GM12878 (cell line): ENCODE measurements around the gene LITAF. TPM values are rescaled to one million over a fixed set of nuclear protein-coding genes. Genes with fewer than 3 reads are reported as not detected.

Experiments
- ATAC-seq: fragments of 200-7000 bp; cut with Tn5 transposase; 3 replicates; pipeline ENCODE4 v1.9.1; 2020; ENCODE audit warnings: mild to moderate bottlenecking, moderate library complexity
- BruUV-seq: library from RNA; stranded (reverse); fragments of 400-500 nt; replicated peaks from 2 replicates; lab custom pipeline; 2021; lab: Mats Ljungman, UMichigan
- CTCF ChIA-PET: fragments of 300-600 bp; sonication (Branson Sonifier 250); formaldehyde crosslinking; extraction: SDS; loops from one replicate; lab custom pipeline; 2021; ENCODE audit warnings: inconsistent platforms; lab: Yijun Ruan, JAX
- POLR2A ChIA-PET: fragments of 350-600 bp; formaldehyde crosslinking; extraction: SDS; loops from one replicate; lab custom pipeline; 2021; ENCODE audit warnings: inconsistent platforms; lab: Charles Lee
- RAD21 ChIA-PET: fragments of 300-600 bp; sonication (Branson Sonifier 250); formaldehyde crosslinking; loops from one replicate; lab custom pipeline; 2023; ENCODE audit warnings: antibody characterized with exemption; ENCODE audit not compliant: unreplicated experiment; lab: Charles Lee
- SMC1A ChIA-PET: fragments of 300-600 bp; sonication (Branson Sonifier 250); formaldehyde crosslinking; loops from one replicate; lab custom pipeline; 2023; ENCODE audit not compliant: unreplicated experiment, uncharacterized antibody; lab: Charles Lee
- DNase-seq: peaks from one replicate; pipeline ENCODE4 v3.0.0-alpha.2; 2011; ENCODE audit warnings: low read depth, low spot score
- FAIRE-seq: peaks from 3 replicates; lab custom pipeline; 2011; peaks lifted over from hg19 to GRCh38; lab: Jason Lieb, UNC
- H2AFZ ChIP-seq: 2 replicates; pipeline ENCODE4 v1.6.0; 2011; ENCODE audit warnings: low read depth, low read length, control low read depth; ENCODE audit not compliant: control insufficient read depth
- H3K27ac ChIP-seq: 2 replicates; pipeline ENCODE4 v1.5.1; 2011; ENCODE audit warnings: control low read depth; ENCODE audit not compliant: control insufficient read depth, insufficient read depth
- H3K27me3 ChIP-seq, 2 experiments: replicated peaks in 1 of 2; 2 replicates each; pipeline versions ENCODE4 v1.6.0 to v1.6.1; 2011; ENCODE audit warnings: low read length in 1 of 2; ENCODE audit not compliant: control insufficient read depth in 2 of 2, insufficient read depth in 2 of 2
- H3K36me3 ChIP-seq, 2 experiments: 2 replicates each; pipeline ENCODE4 v1.5.1; 2011; ENCODE audit warnings: low read length in 1 of 2; ENCODE audit not compliant: control insufficient read depth in 2 of 2, insufficient read depth in 2 of 2
- H3K4me1 ChIP-seq: 2 replicates; pipeline ENCODE4 v1.6.1; 2011; ENCODE audit warnings: mild to moderate bottlenecking, low read length, moderate library complexity, mixed read lengths; ENCODE audit not compliant: control insufficient read depth, insufficient read depth
- H3K4me2 ChIP-seq: 2 replicates; pipeline ENCODE4 v1.6.0; 2011; ENCODE audit warnings: control low read depth; ENCODE audit not compliant: control insufficient read depth, insufficient read depth
- H3K4me3 ChIP-seq: fragments of 200-600 bp; sonication (generic); 2 replicates; pipeline ENCODE4 v1.5.1; 2016
- H3K79me2 ChIP-seq: 2 replicates; pipeline ENCODE4 v1.6.0; 2011; ENCODE audit warnings: low read length; ENCODE audit not compliant: control insufficient read depth, insufficient read depth
- H3K9ac ChIP-seq: 2 replicates; pipeline ENCODE4 v1.8.0; 2011; ENCODE audit warnings: low read length, control low read depth, mixed read lengths; ENCODE audit not compliant: control insufficient read depth, insufficient read depth
- H3K9me3 ChIP-seq: replicated peaks from 3 replicates; pipeline ENCODE4 v1.5.1; 2011; ENCODE audit warnings: mild to moderate bottlenecking, low read length; ENCODE audit not compliant: control insufficient read depth, insufficient read depth
- H4K20me1 ChIP-seq: 2 replicates; pipeline ENCODE4 v1.6.0; 2011; ENCODE audit not compliant: control insufficient read depth, insufficient read depth
- ATF7 ChIP-seq: fragments of 450-650 bp; IDR thresholded peaks from 2 replicates; pipeline ENCODE4 v1.6.1; 2016; ENCODE audit warnings: low read depth, mild to moderate bottlenecking
- CEBPB ChIP-seq, 2 experiments: fragments of 150-350 bp in 1 of 2; IDR thresholded peaks; 2 replicates each; pipeline ENCODE4 v1.6.1; 2012 to 2014; ENCODE audit warnings: low read depth in 2 of 2, low read length in 2 of 2, borderline replicate concordance in 1 of 2, inconsistent platforms in 1 of 2
- CHD1 ChIP-seq: IDR thresholded peaks from 2 replicates; pipeline ENCODE4 v1.6.1; 2012; ENCODE audit warnings: low read depth, low read length, improper control_type of control experiment
- EGR1 ChIP-seq, 2 experiments: IDR thresholded peaks; 1 replicate in 1 of 2; 2 replicates in 1 of 2; pipeline ENCODE4 v1.6.1; 2011 to 2012; ENCODE audit warnings: low read depth in 2 of 2, low read length in 2 of 2, borderline replicate concordance in 1 of 2, mild to moderate bottlenecking in 1 of 2, moderate library complexity in 1 of 2
- ESRRA ChIP-seq: IDR thresholded peaks from 2 replicates; pipeline ENCODE4 v1.6.1; 2012; ENCODE audit warnings: mild to moderate bottlenecking, low read length, improper control_type of control experiment
- MXI1 ChIP-seq: fragments of 150-350 bp; IDR thresholded peaks from 2 replicates; pipeline ENCODE4 v1.6.1; 2011; ENCODE audit warnings: low read depth, mild to moderate bottlenecking, inconsistent platforms, low read length, improper control_type of control experiment
- PML ChIP-seq: IDR thresholded peaks from 2 replicates; pipeline ENCODE4 v1.6.1; 2012; ENCODE audit warnings: low read length, inconsistent platforms
- POLR2A ChIP-seq: IDR thresholded peaks from 2 replicates; pipeline ENCODE4 v1.6.1; 2011; ENCODE audit warnings: low read depth, mild to moderate bottlenecking, low read length
- SIN3A ChIP-seq: IDR thresholded peaks from 2 replicates; pipeline ENCODE4 v1.6.1; 2012; ENCODE audit warnings: low read depth, low read length, improper control_type of control experiment
- TAF1 ChIP-seq: IDR thresholded peaks from 2 replicates; pipeline ENCODE4 v1.6.1; 2011; ENCODE audit warnings: mild to moderate bottlenecking, low read depth, low read length, borderline replicate concordance
- TBL1XR1 ChIP-seq: IDR thresholded peaks from 2 replicates; pipeline ENCODE4 v1.6.1; 2012; ENCODE audit warnings: low read depth, low read length, improper control_type of control experiment
- YY1 ChIP-seq: IDR thresholded peaks from 2 replicates; pipeline ENCODE4 v1.6.1; 2011; ENCODE audit warnings: low read depth, mild to moderate bottlenecking, low read length
- WGBS: methylation state at CpG from one replicate; pipeline ENCODE4 v1.1.6; 2016; ENCODE audit warnings: low lambda C conversion rate; ENCODE audit not compliant: insufficient replicate concordance, insufficient coverage; ENCODE audit errors: missing lambda C conversion rate; 5-methylcytosine and 5-hydroxymethylcytosine counted together
- in situ Hi-C: fragments of 300-500 bp; cut with MboI; formaldehyde crosslinking; loops from 9 replicates; pipeline ENCODE4 v1.14.3; 2018; ENCODE audit warnings: mixed read lengths
- intact Hi-C: fragments of 100-400 bp; cut with micrococcal nuclease; formaldehyde crosslinking; loops from one replicate; pipeline ENCODE4 v1.14.2; 2022; ENCODE audit not compliant: unreplicated experiment
- polyA plus RNA-seq, 11 experiments: library from polyadenylated mRNA; depleted of rRNA in 4 of 11; unstranded in 6 of 11; stranded (reverse) in 5 of 11; fragments of >200 nt; fragmentation: Nextera tagmentation in 4 of 11; fragmentation: Illumina TruSeq in 1 of 11; extraction: Ambion mirVana in 4 of 11; extraction: Trizol in 1 of 11; gene quantifications; 1 replicate in 1 of 11; 2 replicates in 10 of 11; pipeline versions ENCODE4 v1.2.1 to v1.2.3, GENCODE V29; 2011 to 2016; ENCODE audit warnings: inconsistent platforms in 2 of 11, missing spikeins in 2 of 11, low read depth in 1 of 11
- total RNA-seq, 4 experiments: library from RNA; depleted of rRNA in 3 of 4; stranded (reverse); fragments of >200 nt in 3 of 4; fragmentation: Illumina TruSeq in 1 of 4; extraction: Trizol in 1 of 4; gene quantifications; 2 replicates each; pipeline versions ENCODE4 v1.2.1 to v1.2.3, GENCODE V29; 2013 to 2021
- TF ChIP-seq, protein P1 (sequence below): fragments of 450-650 bp; IDR thresholded peaks from 2 replicates; pipeline ENCODE4 v1.6.1; 2016; ENCODE audit warnings: mild to moderate bottlenecking, moderate library complexity, borderline replicate concordance
- TF ChIP-seq, protein P2 (sequence below), 3 experiments: IDR thresholded peaks in 2 of 3; conservative IDR thresholded peaks in 1 of 3; 2 replicates each; pipeline ENCODE4 v1.5.1; 2011; ENCODE audit warnings: low read depth in 3 of 3, low read length in 3 of 3, mild to moderate bottlenecking in 3 of 3, control low read depth in 2 of 3, moderate library complexity in 2 of 3, inconsistent platforms in 1 of 3, mixed read lengths in 1 of 3; ENCODE audit not compliant: control insufficient read depth in 2 of 3, insufficient read depth in 1 of 3; ENCODE audit errors: extremely low read depth in 1 of 3
- TF ChIP-seq, protein P3 (sequence below): IDR thresholded peaks from 2 replicates; pipeline ENCODE4 v1.6.1; 2011; ENCODE audit warnings: low read depth, low read length, improper control_type of control experiment, borderline replicate concordance
- TF ChIP-seq, protein P4 (sequence below): fragments of 450-650 bp; IDR thresholded peaks from 2 replicates; pipeline ENCODE4 v1.6.1; 2017; ENCODE audit warnings: borderline replicate concordance

Gene LITAF
- total and polyA plus RNA-seq, 10 of the 15 experiments (the other 5 are each of a cell fraction or from before 2014, with no cell fraction given) = 99.2 to 211 (median 147) TPM

DNA sequence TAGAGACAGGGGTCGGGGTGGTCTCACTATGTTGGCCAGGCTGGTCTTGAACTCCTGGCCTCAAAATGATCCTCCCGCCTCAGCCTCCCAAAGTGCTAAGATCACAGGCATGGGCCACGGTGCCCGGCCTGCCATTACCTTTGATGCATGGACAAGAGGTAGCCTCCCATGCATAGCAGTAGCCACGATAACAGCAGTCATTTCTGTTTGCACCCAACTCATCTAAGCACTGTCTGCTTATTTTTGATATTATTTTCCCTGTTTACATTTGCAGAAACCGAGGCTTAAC, 44.0 kb upstream of the LITAF start:
- CTCF ChIA-PET = interaction anchor here (0.7 to 4.3 kb wide), 2 partner anchors 11 to 80 kb away, joined by 3 to 31 read pairs; no protein-coding TSS in a partner anchor
- in situ Hi-C loops = no loop called here
- Histone ChIP-seq H3K79me2 (no peaks in the 10 kb centered on the region), H3K36me3 (no peaks in the 10 kb centered on the region)
- DNase-seq = no peak
- TF ChIP-seq YY1 (no peak), MXI1 (no peak), PML (no peak), CHD1 (no peak), POLR2A (no peak), CEBPB (IDR thresholded peaks at IDR 0.05; ENCODE audit: borderline replicate concordance in 1 of 2, low read depth in 2 of 2, low read length in 2 of 2) (no peak), TBL1XR1 (no peak), EGR1 (IDR thresholded peaks at IDR 0.05; ENCODE audit: borderline replicate concordance in 1 of 2, low read depth in 2 of 2, low read length in 2 of 2) (no peak), SIN3A (no peak), ESRRA (no peak), ATF7 (no peak), TAF1 (no peak)
- TF ChIP-seq, protein P1, sequence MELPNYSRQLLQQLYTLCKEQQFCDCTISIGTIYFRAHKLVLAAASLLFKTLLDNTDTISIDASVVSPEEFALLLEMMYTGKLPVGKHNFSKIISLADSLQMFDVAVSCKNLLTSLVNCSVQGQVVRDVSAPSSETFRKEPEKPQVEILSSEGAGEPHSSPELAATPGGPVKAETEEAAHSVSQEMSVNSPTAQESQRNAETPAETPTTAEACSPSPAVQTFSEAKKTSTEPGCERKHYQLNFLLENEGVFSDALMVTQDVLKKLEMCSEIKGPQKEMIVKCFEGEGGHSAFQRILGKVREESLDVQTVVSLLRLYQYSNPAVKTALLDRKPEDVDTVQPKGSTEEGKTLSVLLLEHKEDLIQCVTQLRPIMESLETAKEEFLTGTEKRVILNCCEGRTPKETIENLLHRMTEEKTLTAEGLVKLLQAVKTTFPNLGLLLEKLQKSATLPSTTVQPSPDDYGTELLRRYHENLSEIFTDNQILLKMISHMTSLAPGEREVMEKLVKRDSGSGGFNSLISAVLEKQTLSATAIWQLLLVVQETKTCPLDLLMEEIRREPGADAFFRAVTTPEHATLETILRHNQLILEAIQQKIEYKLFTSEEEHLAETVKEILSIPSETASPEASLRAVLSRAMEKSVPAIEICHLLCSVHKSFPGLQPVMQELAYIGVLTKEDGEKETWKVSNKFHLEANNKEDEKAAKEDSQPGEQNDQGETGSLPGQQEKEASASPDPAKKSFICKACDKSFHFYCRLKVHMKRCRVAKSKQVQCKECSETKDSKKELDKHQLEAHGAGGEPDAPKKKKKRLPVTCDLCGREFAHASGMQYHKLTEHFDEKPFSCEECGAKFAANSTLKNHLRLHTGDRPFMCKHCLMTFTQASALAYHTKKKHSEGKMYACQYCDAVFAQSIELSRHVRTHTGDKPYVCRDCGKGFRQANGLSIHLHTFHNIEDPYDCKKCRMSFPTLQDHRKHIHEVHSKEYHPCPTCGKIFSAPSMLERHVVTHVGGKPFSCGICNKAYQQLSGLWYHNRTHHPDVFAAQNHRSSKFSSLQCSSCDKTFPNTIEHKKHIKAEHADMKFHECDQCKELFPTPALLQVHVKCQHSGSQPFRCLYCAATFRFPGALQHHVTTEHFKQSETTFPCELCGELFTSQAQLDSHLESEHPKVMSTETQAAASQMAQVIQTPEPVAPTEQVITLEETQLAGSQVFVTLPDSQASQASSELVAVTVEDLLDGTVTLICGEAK = no peak
- TF ChIP-seq, protein P2, sequence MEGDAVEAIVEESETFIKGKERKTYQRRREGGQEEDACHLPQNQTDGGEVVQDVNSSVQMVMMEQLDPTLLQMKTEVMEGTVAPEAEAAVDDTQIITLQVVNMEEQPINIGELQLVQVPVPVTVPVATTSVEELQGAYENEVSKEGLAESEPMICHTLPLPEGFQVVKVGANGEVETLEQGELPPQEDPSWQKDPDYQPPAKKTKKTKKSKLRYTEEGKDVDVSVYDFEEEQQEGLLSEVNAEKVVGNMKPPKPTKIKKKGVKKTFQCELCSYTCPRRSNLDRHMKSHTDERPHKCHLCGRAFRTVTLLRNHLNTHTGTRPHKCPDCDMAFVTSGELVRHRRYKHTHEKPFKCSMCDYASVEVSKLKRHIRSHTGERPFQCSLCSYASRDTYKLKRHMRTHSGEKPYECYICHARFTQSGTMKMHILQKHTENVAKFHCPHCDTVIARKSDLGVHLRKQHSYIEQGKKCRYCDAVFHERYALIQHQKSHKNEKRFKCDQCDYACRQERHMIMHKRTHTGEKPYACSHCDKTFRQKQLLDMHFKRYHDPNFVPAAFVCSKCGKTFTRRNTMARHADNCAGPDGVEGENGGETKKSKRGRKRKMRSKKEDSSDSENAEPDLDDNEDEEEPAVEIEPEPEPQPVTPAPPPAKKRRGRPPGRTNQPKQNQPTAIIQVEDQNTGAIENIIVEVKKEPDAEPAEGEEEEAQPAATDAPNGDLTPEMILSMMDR (IDR thresholded peaks at IDR 0.05 in 2 of 3, conservative IDR thresholded peaks at IDR 0.05 in 1 of 3; ENCODE audit: control insufficient read depth in 2 of 3, extremely low read depth in 1 of 3, insufficient read depth in 1 of 3, low read depth in 3 of 3, low read length in 3 of 3) = no peak
- TF ChIP-seq, protein P3, sequence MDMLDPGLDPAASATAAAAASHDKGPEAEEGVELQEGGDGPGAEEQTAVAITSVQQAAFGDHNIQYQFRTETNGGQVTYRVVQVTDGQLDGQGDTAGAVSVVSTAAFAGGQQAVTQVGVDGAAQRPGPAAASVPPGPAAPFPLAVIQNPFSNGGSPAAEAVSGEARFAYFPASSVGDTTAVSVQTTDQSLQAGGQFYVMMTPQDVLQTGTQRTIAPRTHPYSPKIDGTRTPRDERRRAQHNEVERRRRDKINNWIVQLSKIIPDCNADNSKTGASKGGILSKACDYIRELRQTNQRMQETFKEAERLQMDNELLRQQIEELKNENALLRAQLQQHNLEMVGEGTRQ = no peak
- TF ChIP-seq, protein P4, sequence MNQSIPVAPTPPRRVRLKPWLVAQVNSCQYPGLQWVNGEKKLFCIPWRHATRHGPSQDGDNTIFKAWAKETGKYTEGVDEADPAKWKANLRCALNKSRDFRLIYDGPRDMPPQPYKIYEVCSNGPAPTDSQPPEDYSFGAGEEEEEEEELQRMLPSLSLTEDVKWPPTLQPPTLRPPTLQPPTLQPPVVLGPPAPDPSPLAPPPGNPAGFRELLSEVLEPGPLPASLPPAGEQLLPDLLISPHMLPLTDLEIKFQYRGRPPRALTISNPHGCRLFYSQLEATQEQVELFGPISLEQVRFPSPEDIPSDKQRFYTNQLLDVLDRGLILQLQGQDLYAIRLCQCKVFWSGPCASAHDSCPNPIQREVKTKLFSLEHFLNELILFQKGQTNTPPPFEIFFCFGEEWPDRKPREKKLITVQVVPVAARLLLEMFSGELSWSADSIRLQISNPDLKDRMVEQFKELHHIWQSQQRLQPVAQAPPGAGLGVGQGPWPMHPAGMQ = no peak
- TF ChIP-seq, all 136 proteins: peak for 0
- Histone ChIP-seq H3K27me3 (no peaks in the 10 kb centered on the region), H3K4me3 (no peak overlapping the region), H2AFZ (no peak overlapping the region), H3K4me2 (no peak overlapping the region), H4K20me1 (no peaks in the 10 kb centered on the region), H3K9ac (no peak overlapping the region), H3K9me3 (no peaks in the 10 kb centered on the region; the same call in 2 of the 3 replicates), H3K27ac (no peak overlapping the region), H3K4me1 (peaks cover 8% of the 10 kb centered on the region)
- SMC1A ChIA-PET = interaction anchor here (0.8 to 1.5 kb wide), 2 partner anchors 41 to 48 kb away, joined by 3 to 4 read pairs; no protein-coding TSS in a partner anchor
- RAD21 ChIA-PET = no interaction called here
- FAIRE-seq (no peak), ATAC-seq (no peak)
- POLR2A ChIA-PET = interaction anchor here (0.5 kb wide), 1 partner anchor 14 kb away, joined by 3 read pairs; no protein-coding TSS in a partner anchor
- intact Hi-C loops = no loop called here
- 34% methylated on average over 6 of the region's 6 CpGs for WGBS
- no TSS peak for BruUV-seq
